Mesothelial cell of epicardium (in vitro differentiated cells): ENCODE measurements around the gene POC1B. TPM values are rescaled to one million over a fixed set of nuclear protein-coding genes. Genes with fewer than 3 reads are reported as not detected.
A peak's percentile ranks its signal among the peaks of the same experiment; 100 is the strongest.

Experiments used
- DNase-seq, 2 experiments: peaks; one replicate each; pipeline ENCODE4 v3.0.0; 2021; ENCODE audit warnings: low spot score in 2 of 2; ENCODE audit not compliant: unreplicated experiment in 2 of 2
- H3K27ac Mint-ChIP-seq: 2 replicates; pipeline ENCODE4 v1.8.0; 2021; ENCODE audit warnings: mixed read lengths
- H3K27me3 Mint-ChIP-seq: 2 replicates; pipeline ENCODE4 v1.8.0; 2021; ENCODE audit warnings: low read depth, mixed read lengths
- H3K36me3 Mint-ChIP-seq: 2 replicates; pipeline ENCODE4 v1.8.0; 2021; ENCODE audit warnings: mixed read lengths
- H3K4me1 Mint-ChIP-seq: 2 replicates; pipeline ENCODE4 v1.8.0; 2021; ENCODE audit warnings: mixed read lengths
- H3K4me3 Mint-ChIP-seq: 2 replicates; pipeline ENCODE4 v1.8.0; 2021; ENCODE audit warnings: mild to moderate bottlenecking, moderate library complexity, mixed read lengths
- H3K9me3 Mint-ChIP-seq: 2 replicates; pipeline ENCODE4 v1.8.0; 2021; ENCODE audit warnings: mixed read lengths
- CTCF ChIP-seq: fragments of 200-600 bp; sonication (generic); IDR thresholded peaks from one replicate; pipeline ENCODE4 v1.5.0; 2021; ENCODE audit warnings: antibody characterized with exemption; ENCODE audit not compliant: unreplicated experiment
- total RNA-seq: library from RNA; stranded (reverse); gene quantifications from 3 replicates; pipeline ENCODE4 v1.2.1, GENCODE V29; 2021

The POC1B gene
- total RNA-seq, 1 donor from 2014 or later = 12.1 TPM

DNA sequence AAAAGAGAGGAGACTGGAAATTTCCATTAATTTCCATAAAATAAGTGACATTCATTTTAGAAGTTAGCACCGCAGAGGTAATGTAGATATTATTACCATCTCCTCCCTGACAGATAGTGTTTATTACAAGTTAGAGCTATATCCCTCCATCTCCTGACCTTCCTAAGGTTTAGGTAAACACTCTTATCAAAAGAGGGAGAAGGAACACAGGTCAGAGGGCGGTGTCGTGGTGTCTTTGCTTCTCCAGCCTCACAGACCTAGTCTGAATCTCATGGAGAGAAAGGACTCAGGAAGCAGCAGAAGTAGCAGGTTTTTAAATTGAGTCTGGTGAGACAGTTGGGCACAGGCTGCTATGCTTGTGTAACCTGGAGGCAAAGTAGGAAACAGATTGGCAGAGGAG lies 11.5 kb upstream of the POC1B start:
- no peak for TF ChIP-seq CTCF
- Mint-ChIP-seq H3K4me3 (no peak overlapping the region), H3K36me3 (no peaks in the 10 kb centered on the region), H3K27ac (no peak overlapping the region), H3K9me3 (no peaks in the 10 kb centered on the region), H3K27me3 (no peaks in the 10 kb centered on the region), H3K4me1 (peaks cover 16% of the 10 kb centered on the region)
- DNase-seq = no peak

GRCh38 chr12:89529738-89530137 lies 3.9 kb upstream of the POC1B start:
- Mint-ChIP-seq H3K36me3 (no peaks in the 10 kb centered on the region), H3K4me1 (peaks cover 4% of the 10 kb centered on the region), H3K9me3 (no peaks in the 10 kb centered on the region), H3K27ac (no peak overlapping the region), H3K4me3 (no peak overlapping the region), H3K27me3 (no peaks in the 10 kb centered on the region)
- no peak for DNase-seq
- TF ChIP-seq CTCF = peak; percentile 57

DNA sequence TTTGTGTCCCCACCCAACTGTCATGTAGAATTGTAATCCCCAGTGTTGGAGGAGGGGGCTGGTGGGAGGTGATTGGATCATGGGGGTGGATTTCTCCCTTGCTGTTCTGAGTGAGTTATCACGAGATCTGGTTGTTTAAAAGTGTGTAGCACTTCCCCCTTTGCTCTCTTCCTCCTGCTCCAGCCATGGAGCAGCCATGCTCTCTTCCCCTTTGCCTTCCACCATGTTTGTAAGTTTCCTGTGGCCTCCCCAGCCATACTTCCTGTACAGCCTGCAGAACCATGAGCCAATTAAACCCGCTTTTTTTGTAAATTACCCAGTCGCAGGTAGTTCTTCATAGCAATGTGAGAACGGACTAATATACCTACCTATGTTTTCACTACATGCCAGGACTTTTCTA lies 2.6 kb upstream of the POC1B start:
- Mint-ChIP-seq H3K36me3 (peaks cover 1% of the 10 kb centered on the region), H3K9me3 (no peaks in the 10 kb centered on the region), H3K4me3 (no peak overlapping the region), H3K27me3 (no peaks in the 10 kb centered on the region), H3K4me1 (peaks cover 16% of the 10 kb centered on the region), H3K27ac (no peak overlapping the region)
- DNase-seq = no peak
- TF ChIP-seq CTCF = no peak

GRCh38 chr12:89525305-89525823 lies 483 bp downstream of the POC1B start:
- H3K4me1 Mint-ChIP-seq = peaks cover 34% of the 10 kb centered on the region
- H3K36me3 Mint-ChIP-seq = peaks cover 12% of the 10 kb centered on the region
- H3K27ac Mint-ChIP-seq = peak overlapping the region; percentile 69
- H3K9me3 Mint-ChIP-seq = no peaks in the 10 kb centered on the region
- peak; percentile 31 to 66 for DNase-seq
- peak overlapping the region; percentile 91 for H3K4me3 Mint-ChIP-seq
- TF ChIP-seq CTCF = no peak
- no peaks in the 10 kb centered on the region for H3K27me3 Mint-ChIP-seq

- TF ChIP-seq CTCF = peak; percentile 85
- Mint-ChIP-seq H3K27ac (peak within 1 kb of the TSS; percentile 90), H3K9me3 (no peaks in the 10 kb centered on the region), H3K27me3 (no peaks in the 10 kb centered on the region), H3K36me3 (peaks cover 12% of the 10 kb centered on the region), H3K4me3 (peak within 1 kb of the TSS; percentile 91), H3K4me1 (peaks cover 34% of the 10 kb centered on the region)
- peak; percentile 66 to 84 for DNase-seq
Measured at GRCh38 chr12:89524541-89525304, 1.1 kb downstream of the POC1B start, which contains the start of gene GALNT4. Gene GALNT4, minus strand, starts transcription at chr12:89524796. Its CDS starts 247 bp downstream, at chr12:89524549.
